Prostate gland (tissue), 2 donors: ENCODE measurements around the gene DESI1. TPM values are rescaled to one million over a fixed set of nuclear protein-coding genes. Genes with fewer than 3 reads are reported as not detected.

ENCODE experiments used
- DNase-seq: peaks from one replicate; pipeline ENCODE4 v3.0.0-alpha.2; 2019; ENCODE audit warnings: low spot score
- H3K27ac ChIP-seq, 2 donors: fragments of 200-600 bp; sonication (generic); 2 replicates each; pipeline ENCODE4 v1.5.1; 2017 to 2019
- H3K27me3 ChIP-seq: fragments of 200-600 bp; sonication (generic); replicated peaks from 2 replicates; pipeline ENCODE4 v1.5.1; 2019; ENCODE audit not compliant: insufficient read depth
- H3K36me3 ChIP-seq, 2 donors: fragments of 200-600 bp; sonication (generic); 1 replicate in 1 of 2; 2 replicates in 1 of 2; pipeline versions ENCODE4 v1.5.1 to v1.8.1; 2017 to 2019
- H3K4me1 ChIP-seq: fragments of 200-600 bp; sonication (generic); replicated peaks from 2 replicates; pipeline ENCODE4 v1.5.1; 2019
- H3K4me3 ChIP-seq, 2 donors: fragments of 200-600 bp; sonication (generic); 2 replicates each; pipeline ENCODE4 v1.5.1; 2017 to 2019
- H3K9me3 ChIP-seq: fragments of 200-600 bp; sonication (generic); 2 replicates; pipeline ENCODE4 v1.5.1; 2017
- CTCF ChIP-seq, 4 experiments: fragments of 200-600 bp in 2 of 4; fragments of 450-650 bp in 2 of 4; sonication (generic) in 2 of 4; IDR thresholded peaks; 1 replicate in 3 of 4; 2 replicates in 1 of 4; pipeline ENCODE4 v1.5.1; 2016 to 2019; ENCODE audit warnings: antibody characterized with exemption in 4 of 4, mild to moderate bottlenecking in 2 of 4, moderate library complexity in 2 of 4
- POLR2A ChIP-seq: fragments of 450-650 bp; IDR thresholded peaks from one replicate; pipeline ENCODE4 v1.6.1; 2016; ENCODE audit warnings: antibody characterized with exemption, mild to moderate bottlenecking
- POLR2AphosphoS5 ChIP-seq: sonication (generic); formaldehyde crosslinking; IDR thresholded peaks from one replicate; pipeline ENCODE4 v1.6.1; 2017; ENCODE audit warnings: antibody characterized with exemption
- WGBS: methylation state at CpG from one replicate; pipeline ENCODE4 v1.1.5; 2018; 5-methylcytosine and 5-hydroxymethylcytosine counted together
- intact Hi-C: fragments of 100-400 bp; cut with DNase I; formaldehyde crosslinking; loops from one replicate; pipeline ENCODE4 v1.14.2; 2022
- total RNA-seq, 2 donors: library from RNA; depleted of rRNA; stranded (reverse); fragments of >200 nt; gene quantifications; one replicate each; pipeline ENCODE4 v1.1.0, GENCODE V29; 2016

Gene DESI1
- total RNA-seq, 2 donors from 2014 or later = 16.0 to 22.9 TPM

- H3K9me3 ChIP-seq = no peaks in the 10 kb centered on the region
- intact Hi-C loops = no loop called here
- DNase-seq = no peak
- peaks cover 18 to 30% of the 10 kb centered on the region in 2 donors for H3K36me3 ChIP-seq
- 96% methylated on average over 2 of the region's 2 CpGs for WGBS
- TF ChIP-seq CTCF (IDR thresholded peaks at IDR 0.05) (no peak), POLR2A (no peak), POLR2AphosphoS5 (no peak)
- no peak overlapping the region for H3K27ac ChIP-seq
- no peaks in the 10 kb centered on the region for H3K4me1 ChIP-seq
- no peaks in the 10 kb centered on the region for H3K27me3 ChIP-seq
- H3K4me3 ChIP-seq = no peak overlapping the region
Observed at GRCh38 chr22:41661713-41662112, 40.9 kb upstream of the DESI1 start.

DNA sequence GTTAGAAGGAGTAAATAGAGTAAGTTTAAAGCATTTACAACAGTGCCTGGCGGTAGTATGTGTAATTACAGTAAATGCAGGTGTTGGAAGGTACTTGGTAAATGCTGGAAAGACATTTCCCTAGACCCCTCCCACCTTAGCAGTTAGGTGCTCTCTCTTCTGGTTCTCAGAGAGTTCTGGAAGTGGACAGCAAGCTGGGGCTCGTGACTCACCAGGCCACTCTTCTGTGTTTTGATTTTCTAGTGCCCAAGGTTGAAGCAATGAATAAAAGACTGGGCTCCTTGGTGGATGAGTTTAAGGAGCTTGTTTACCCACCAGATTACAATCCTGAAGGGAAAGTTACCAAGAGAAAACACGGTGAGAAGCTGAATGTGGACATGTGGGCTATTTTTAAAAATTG is 40.2 kb upstream of the DESI1 start:
- intact Hi-C loops = no loop called here
- TF ChIP-seq POLR2A (no peak), CTCF (IDR thresholded peaks at IDR 0.05) (no peak), POLR2AphosphoS5 (no peak)
- Histone ChIP-seq H3K4me3 (no peak overlapping the region), H3K27ac (no peak overlapping the region), H3K4me1 (no peaks in the 10 kb centered on the region), H3K27me3 (no peaks in the 10 kb centered on the region), H3K9me3 (no peaks in the 10 kb centered on the region), H3K36me3 (peaks cover 18 to 30% of the 10 kb centered on the region in 2 donors)
- no peak for DNase-seq
- 90% methylated on average over 3 of the region's 3 CpGs for WGBS

DNA sequence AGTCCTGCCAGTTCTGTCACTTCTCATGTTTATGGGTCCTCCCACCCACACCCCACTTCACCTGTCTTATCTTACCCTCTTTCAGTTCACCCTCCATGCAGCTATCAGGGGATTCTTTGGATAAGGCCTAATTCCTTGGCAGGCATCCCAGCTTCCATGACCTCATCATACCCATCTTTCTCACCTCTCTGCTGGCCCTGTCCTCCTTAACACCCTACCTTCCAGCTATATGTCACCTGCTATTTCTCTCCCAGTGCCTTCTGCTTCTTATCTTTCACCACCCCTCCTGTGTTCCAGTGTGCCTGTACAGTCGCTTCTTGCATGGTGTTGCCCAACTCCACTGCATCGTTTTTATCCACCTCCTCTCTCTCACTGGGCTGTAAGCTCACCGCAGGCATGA is 39.6 kb upstream of the DESI1 start:
- WGBS = 86% methylated on average over 3 of the region's 3 CpGs
- Histone ChIP-seq H3K36me3 (peaks cover 18 to 30% of the 10 kb centered on the region in 2 donors), H3K4me1 (no peaks in the 10 kb centered on the region), H3K9me3 (no peaks in the 10 kb centered on the region), H3K4me3 (no peak overlapping the region), H3K27ac (no peak overlapping the region), H3K27me3 (no peaks in the 10 kb centered on the region)
- no peak for TF ChIP-seq POLR2AphosphoS5
- no peak for TF ChIP-seq CTCF (IDR thresholded peaks at IDR 0.05)
- TF ChIP-seq POLR2A = no peak
- no peak for DNase-seq
- intact Hi-C loops = no loop called here

GRCh38 chr22:41659941-41660340 is 39.1 kb upstream of the DESI1 start:
- peaks cover 18 to 30% of the 10 kb centered on the region in 2 donors for H3K36me3 ChIP-seq
- H3K4me1 ChIP-seq = no peaks in the 10 kb centered on the region
- no peak overlapping the region for H3K27ac ChIP-seq
- WGBS = 95% methylated on average over 1 of the region's 1 CpG
- TF ChIP-seq POLR2AphosphoS5 (no peak), CTCF (IDR thresholded peaks at IDR 0.05) (no peak), POLR2A (no peak)
- no peaks in the 10 kb centered on the region for H3K27me3 ChIP-seq
- H3K9me3 ChIP-seq = no peaks in the 10 kb centered on the region
- no peak for DNase-seq
- H3K4me3 ChIP-seq = no peak overlapping the region
- intact Hi-C loops = no loop called here

- no peak overlapping the region for H3K4me3 ChIP-seq
- H3K4me1 ChIP-seq = no peaks in the 10 kb centered on the region
- 91% methylated on average over 17 of the region's 17 CpGs for WGBS
- peaks cover 18 to 36% of the 10 kb centered on the region in 2 donors for H3K36me3 ChIP-seq
- no peak for DNase-seq
- H3K27me3 ChIP-seq = no peaks in the 10 kb centered on the region
- no peaks in the 10 kb centered on the region for H3K9me3 ChIP-seq
- intact Hi-C loops = no loop called here
- no peak for TF ChIP-seq CTCF (IDR thresholded peaks at IDR 0.05)
- no peak overlapping the region for H3K27ac ChIP-seq
Observed at GRCh38 chr22:41658869-41659268, 38.0 kb upstream of the DESI1 start.
